Endothelial cell of umbilical vein (primary cell): ENCODE measurements around the gene RELL1. TPM values are rescaled to one million over a fixed set of nuclear protein-coding genes. Genes with fewer than 3 reads are reported as not detected.

ENCODE experiments used
- BruUV-seq: library from RNA; stranded (reverse); fragments of 400-500 nt; replicated peaks from 2 replicates; lab custom pipeline; 2021; lab: Mats Ljungman, UMichigan
- CTCF ChIA-PET: fragments of 300-600, 350-600 bp; sonication (Branson Sonifier 250); formaldehyde crosslinking; loops from one replicate; lab custom pipeline; 2021; ENCODE audit warnings: antibody characterized with exemption, inconsistent platforms; lab: Charles Lee
- POLR2A ChIA-PET: fragments of 300-600, 350-600 bp; sonication (Branson Sonifier 250); formaldehyde crosslinking; loops from one replicate; lab custom pipeline; 2021; ENCODE audit warnings: antibody characterized with exemption, inconsistent platforms; lab: Charles Lee
- DNase-seq: peaks from one replicate; pipeline ENCODE4 v3.0.0-alpha.2; 2011; ENCODE audit warnings: low read depth, low spot score
- FAIRE-seq: peaks from 2 replicates; lab custom pipeline; 2011; peaks lifted over from hg19 to GRCh38; lab: Jason Lieb, UNC
- H2AFZ ChIP-seq: 2 replicates; pipeline ENCODE4 v1.6.0; 2012; ENCODE audit warnings: low read depth, low read length, control low read depth, inconsistent platforms
- H3K27ac ChIP-seq: 2 replicates; pipeline ENCODE4 v1.5.1; 2011; ENCODE audit warnings: low read depth, mild to moderate bottlenecking, control low read depth, low read length, moderate library complexity; ENCODE audit not compliant: insufficient read depth
- H3K27me3 ChIP-seq, 2 experiments: 2 replicates each; pipeline versions ENCODE4 v1.6.0 to v1.6.1; 2011; ENCODE audit warnings: low read length in 2 of 2, mixed read lengths in 1 of 2; ENCODE audit not compliant: control insufficient read depth in 2 of 2, insufficient read depth in 2 of 2
- H3K36me3 ChIP-seq, 2 experiments: 2 replicates in 1 of 2; 3 replicates in 1 of 2; pipeline ENCODE4 v1.5.1; 2011; ENCODE audit warnings: low read length in 2 of 2, mild to moderate bottlenecking in 1 of 2, moderate library complexity in 1 of 2; ENCODE audit not compliant: control insufficient read depth in 2 of 2, insufficient read depth in 2 of 2; ENCODE audit errors: extremely low read depth in 1 of 2
- H3K4me1 ChIP-seq: 3 replicates; pipeline ENCODE4 v1.5.1; 2011; ENCODE audit warnings: mild to moderate bottlenecking, low read length; ENCODE audit not compliant: control insufficient read depth, insufficient read depth; ENCODE audit errors: extremely low read depth
- H3K4me2 ChIP-seq: 2 replicates; pipeline ENCODE4 v1.6.1; 2011; ENCODE audit warnings: low read length, control low read depth, mixed read lengths; ENCODE audit not compliant: insufficient read depth
- H3K4me3 ChIP-seq, 3 experiments: fragments of 200-600 bp in 1 of 3; sonication (generic), shearing (Covaris generic) in 1 of 3; replicated peaks in 1 of 3; 2 replicates each; pipeline ENCODE4 v1.5.1; 2011 to 2016; ENCODE audit warnings: control low read depth in 3 of 3, low read length in 3 of 3, mild to moderate bottlenecking in 2 of 3, inconsistent platforms in 1 of 3, low read depth in 1 of 3, moderate library complexity in 1 of 3; ENCODE audit not compliant: insufficient read depth in 1 of 3
- H3K79me2 ChIP-seq: 2 replicates; pipeline ENCODE4 v1.6.0; 2012; ENCODE audit warnings: low read length, inconsistent platforms; ENCODE audit not compliant: control insufficient read depth, insufficient read depth
- H3K9ac ChIP-seq: replicated peaks from 2 replicates; pipeline ENCODE3; 2011; ENCODE audit warnings: low read length, control low read depth; ENCODE audit not compliant: insufficient read depth; ENCODE audit errors: extremely low read depth
- H3K9me1 ChIP-seq: replicated peaks from 3 replicates; pipeline ENCODE4 v1.6.0; 2011; ENCODE audit warnings: mild to moderate bottlenecking, low read length; ENCODE audit not compliant: control insufficient read depth, insufficient read depth; ENCODE audit errors: extremely low read depth
- H3K9me3 ChIP-seq: replicated peaks from 2 replicates; pipeline ENCODE4 v1.5.1; 2012; ENCODE audit warnings: low read length, inconsistent platforms; ENCODE audit not compliant: control insufficient read depth, insufficient read depth
- H4K20me1 ChIP-seq: replicated peaks from 2 replicates; pipeline ENCODE3; 2011; ENCODE audit warnings: mild to moderate bottlenecking, low read length; ENCODE audit not compliant: control insufficient read depth, insufficient read depth; ENCODE audit errors: extremely low read depth
- EZH2 ChIP-seq: IDR thresholded peaks from 2 replicates; pipeline ENCODE4 v1.6.1; 2012; ENCODE audit warnings: borderline replicate concordance, low read depth, mild to moderate bottlenecking, moderate library complexity, low read length, inconsistent platforms; ENCODE audit not compliant: severe bottlenecking
- FOS ChIP-seq: IDR thresholded peaks from 2 replicates; pipeline ENCODE4 v1.6.1; 2011; ENCODE audit warnings: mild to moderate bottlenecking, low read length, moderate library complexity, borderline replicate concordance; ENCODE audit not compliant: insufficient read depth
- GATA2 ChIP-seq: IDR thresholded peaks from 2 replicates; pipeline ENCODE4 v1.7.0; 2011; ENCODE audit warnings: low read depth, mild to moderate bottlenecking, moderate library complexity, mixed read lengths, low read length; ENCODE audit not compliant: insufficient read length, insufficient read depth
- JUN ChIP-seq: IDR thresholded peaks from 2 replicates; pipeline ENCODE4 v1.6.1; 2011; ENCODE audit warnings: borderline replicate concordance, low read depth; ENCODE audit not compliant: insufficient read length, insufficient read depth
- MYC ChIP-seq: IDR thresholded peaks from one replicate; pipeline ENCODE4 v1.6.1; 2011; ENCODE audit warnings: mild to moderate bottlenecking, low read depth, low read length
- POLR2A ChIP-seq: IDR thresholded peaks from 2 replicates; pipeline ENCODE4 v1.6.1; 2012; ENCODE audit warnings: low read depth, mild to moderate bottlenecking, control low read depth, low read length
- POLR2AphosphoS5 ChIP-seq: IDR thresholded peaks from 2 replicates; pipeline ENCODE4 v1.6.1; 2012; ENCODE audit warnings: low read depth, mild to moderate bottlenecking, control low read depth, low read length, moderate library complexity; ENCODE audit not compliant: insufficient read depth
- dilution Hi-C: fragments of 300-500 bp; cut with MboI; formaldehyde crosslinking; loops from one replicate; pipeline ENCODE4 v1.15.0; 2019; ENCODE audit warnings: low sequenced_read_pairs; ENCODE audit not compliant: extremely low pct_ligation_motif_present
- intact Hi-C: fragments of 100-400 bp; cut with micrococcal nuclease; formaldehyde crosslinking; loops from one replicate; pipeline ENCODE4 v1.10.0; 2022
- polyA plus RNA-seq, 4 experiments: library from polyadenylated mRNA; depleted of rRNA in 3 of 4; stranded (reverse) in 3 of 4; unstranded in 1 of 4; fragments of >200 nt; gene quantifications; 2 replicates each; pipeline versions ENCODE4 v1.2.1 to v1.2.3, GENCODE V29; 2011 to 2012; ENCODE audit warnings: missing spikeins in 1 of 4
- total RNA-seq: library from RNA; stranded (reverse); gene quantifications from 2 replicates; pipeline ENCODE4 v1.2.3, GENCODE V29; 2021
- TF ChIP-seq, protein P1 (sequence below): IDR thresholded peaks from 2 replicates; pipeline ENCODE4 v1.6.1; 2011; ENCODE audit not compliant: insufficient read depth, insufficient read length
- TF ChIP-seq, protein P2 (sequence below), 2 donors: IDR thresholded peaks; 1 replicate in 1 of 2; 2 replicates in 1 of 2; pipeline ENCODE4 v1.5.1; 2011; ENCODE audit warnings: low read length in 2 of 2, mild to moderate bottlenecking in 2 of 2, moderate library complexity in 2 of 2, control low read depth in 1 of 2, inconsistent platforms in 1 of 2, low read depth in 1 of 2; ENCODE audit not compliant: insufficient read depth in 1 of 2; ENCODE audit errors: extremely low read depth in 1 of 2

The RELL1 gene
- total and polyA plus RNA-seq, 2 donors (not counting 3 experiments of a cell fraction or from before 2014, with no cell fraction given) = 20.8 to 91.7 TPM

- ChIA-PET POLR2A (no interaction called here), CTCF (no interaction called here)
- Histone ChIP-seq H3K9me3 (no peaks in the 10 kb centered on the region), H3K9me1 (peaks cover 5% of the 10 kb centered on the region), H3K79me2 (peaks cover 95% of the 10 kb centered on the region), H3K4me3 (no peak overlapping the region), H3K36me3 (no peaks in the 10 kb centered on the region), H2AFZ (no peak overlapping the region), H3K4me1 (peaks cover 28% of the 10 kb centered on the region), H3K4me2 (no peak overlapping the region), H4K20me1 (no peaks in the 10 kb centered on the region), H3K9ac (no peak overlapping the region), H3K27me3 (no peaks in the 10 kb centered on the region), H3K27ac (no peak overlapping the region)
- FAIRE-seq (no peak), DNase-seq (no peak)
- intact Hi-C loops (no loop called here), dilution Hi-C loops (no loop called here)
- TF ChIP-seq JUN = no peak
- no peak for TF ChIP-seq GATA2
- TF ChIP-seq POLR2AphosphoS5 = no peak
- TF ChIP-seq, protein P1, sequence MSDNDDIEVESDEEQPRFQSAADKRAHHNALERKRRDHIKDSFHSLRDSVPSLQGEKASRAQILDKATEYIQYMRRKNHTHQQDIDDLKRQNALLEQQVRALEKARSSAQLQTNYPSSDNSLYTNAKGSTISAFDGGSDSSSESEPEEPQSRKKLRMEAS = no peak
- TF ChIP-seq FOS = no peak
- no peak for TF ChIP-seq POLR2A
- TF ChIP-seq, protein P2, sequence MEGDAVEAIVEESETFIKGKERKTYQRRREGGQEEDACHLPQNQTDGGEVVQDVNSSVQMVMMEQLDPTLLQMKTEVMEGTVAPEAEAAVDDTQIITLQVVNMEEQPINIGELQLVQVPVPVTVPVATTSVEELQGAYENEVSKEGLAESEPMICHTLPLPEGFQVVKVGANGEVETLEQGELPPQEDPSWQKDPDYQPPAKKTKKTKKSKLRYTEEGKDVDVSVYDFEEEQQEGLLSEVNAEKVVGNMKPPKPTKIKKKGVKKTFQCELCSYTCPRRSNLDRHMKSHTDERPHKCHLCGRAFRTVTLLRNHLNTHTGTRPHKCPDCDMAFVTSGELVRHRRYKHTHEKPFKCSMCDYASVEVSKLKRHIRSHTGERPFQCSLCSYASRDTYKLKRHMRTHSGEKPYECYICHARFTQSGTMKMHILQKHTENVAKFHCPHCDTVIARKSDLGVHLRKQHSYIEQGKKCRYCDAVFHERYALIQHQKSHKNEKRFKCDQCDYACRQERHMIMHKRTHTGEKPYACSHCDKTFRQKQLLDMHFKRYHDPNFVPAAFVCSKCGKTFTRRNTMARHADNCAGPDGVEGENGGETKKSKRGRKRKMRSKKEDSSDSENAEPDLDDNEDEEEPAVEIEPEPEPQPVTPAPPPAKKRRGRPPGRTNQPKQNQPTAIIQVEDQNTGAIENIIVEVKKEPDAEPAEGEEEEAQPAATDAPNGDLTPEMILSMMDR (IDR thresholded peaks at IDR 0.05; ENCODE audit: extremely low read depth in 1 of 2, insufficient read depth in 1 of 2, low read depth in 1 of 2, low read length in 2 of 2) = no peak
- no peak for TF ChIP-seq MYC
- TF ChIP-seq EZH2 = no peak
- no TSS peak for BruUV-seq
Observed at GRCh38 chr4:37678624-37679023, 7.6 kb downstream of the RELL1 start.
